ENCODE results near the gene CLDN16.

Gene CLDN16

DNA sequence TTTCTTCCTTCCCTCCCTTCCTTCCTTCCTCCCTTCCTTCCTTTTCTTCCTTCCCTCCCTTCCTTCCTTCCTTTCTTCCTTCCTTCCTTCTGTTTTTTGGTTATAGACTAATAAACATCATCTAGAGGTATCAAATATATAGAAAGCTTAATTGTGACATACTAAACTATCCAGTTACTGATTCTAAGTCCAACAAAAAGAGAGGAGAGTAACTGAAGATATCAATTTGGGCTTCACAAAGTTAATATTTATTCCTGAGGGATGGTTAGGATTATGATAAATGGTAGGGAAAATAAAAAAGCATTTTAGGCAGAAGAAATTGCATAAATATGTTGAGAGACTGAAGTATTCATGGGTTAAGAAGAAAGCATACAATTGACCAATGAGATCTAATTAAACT lies 7.8 kb upstream of the CLDN16 start:
- no peak for DNase-seq (ENCODE audit: low read depth in 2 of 2)

- no peak for DNase-seq (ENCODE audit: low read depth in 2 of 2)
Observed at GRCh38 chr3:190381441-190381840, 6.5 kb upstream of the CLDN16 start.

GRCh38 chr3:190382082-190382481 lies 5.9 kb upstream of the CLDN16 start:
- DNase-seq (ENCODE audit: low read depth in 2 of 2) = no peak

GRCh38 chr3:190384309-190384756 lies 3.6 kb upstream of the CLDN16 start:
- no peak for DNase-seq (ENCODE audit: low read depth in 2 of 2)

DNA sequence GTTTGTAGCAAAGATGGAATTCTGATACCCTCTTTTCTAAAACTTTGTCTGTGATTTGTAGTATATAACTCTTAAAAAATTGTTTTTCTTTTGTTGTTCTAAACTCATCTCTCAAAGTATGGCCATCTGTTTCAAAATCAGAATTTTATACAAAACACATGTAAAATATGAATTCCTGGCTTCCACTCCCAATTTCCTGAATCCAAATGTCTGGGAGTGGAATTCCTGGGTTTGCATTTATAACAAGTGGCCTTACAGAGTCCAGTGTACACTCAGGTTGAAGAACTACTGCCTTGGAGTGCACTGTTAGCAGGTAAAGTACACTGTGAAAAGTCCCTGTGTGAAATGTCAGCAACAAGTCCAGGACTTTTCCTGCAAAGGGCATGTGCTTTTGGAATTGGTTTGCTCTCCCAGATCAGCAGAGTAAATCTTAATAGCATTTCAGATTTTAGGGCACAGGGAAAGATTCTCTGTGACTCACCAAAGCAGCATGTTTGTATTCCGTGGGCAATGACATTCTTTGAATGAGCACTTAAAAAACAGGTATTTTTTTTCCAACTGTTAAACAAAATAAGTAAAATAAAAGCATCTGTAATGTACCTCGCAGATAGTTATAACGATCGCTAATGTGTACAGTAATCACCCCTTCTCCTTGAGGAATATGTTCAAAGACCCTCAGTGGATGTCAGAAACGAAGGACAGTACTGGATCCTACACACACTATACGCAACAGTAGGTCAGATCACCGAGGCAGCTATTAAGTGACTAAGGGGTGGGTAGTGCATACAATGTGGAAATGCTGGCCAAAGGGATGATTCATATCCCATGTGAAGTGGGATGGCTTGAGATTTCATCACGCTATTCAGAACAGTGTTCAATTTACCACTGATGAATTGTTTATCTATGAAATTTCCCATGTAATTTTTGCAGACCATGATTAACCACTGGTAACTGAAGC lies 2.0 kb upstream of the CLDN16 start:
- DNase-seq (ENCODE audit: low read depth in 2 of 2) = no peak

DNA sequence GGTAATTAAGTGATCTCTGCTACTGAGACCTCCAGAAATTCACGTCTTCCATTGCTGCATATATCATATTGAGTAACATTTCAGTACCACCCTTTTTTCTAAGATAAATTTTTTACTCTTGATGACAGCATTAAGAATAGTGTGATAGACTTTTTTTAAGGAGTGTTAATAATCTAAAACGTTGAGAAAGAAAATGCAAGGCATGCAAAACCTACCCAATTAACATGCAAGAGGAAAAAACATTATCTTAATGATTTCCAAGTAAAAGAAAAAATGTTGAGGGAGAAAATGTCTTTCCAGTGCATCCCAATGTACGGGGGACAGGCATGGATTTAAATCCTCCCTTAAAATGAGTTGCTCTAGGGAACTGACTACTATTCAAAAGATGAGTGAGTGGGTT lies 740 bp downstream of the CLDN16 start:
- DNase-seq (ENCODE audit: low read depth in 2 of 2) = no peak

DNA sequence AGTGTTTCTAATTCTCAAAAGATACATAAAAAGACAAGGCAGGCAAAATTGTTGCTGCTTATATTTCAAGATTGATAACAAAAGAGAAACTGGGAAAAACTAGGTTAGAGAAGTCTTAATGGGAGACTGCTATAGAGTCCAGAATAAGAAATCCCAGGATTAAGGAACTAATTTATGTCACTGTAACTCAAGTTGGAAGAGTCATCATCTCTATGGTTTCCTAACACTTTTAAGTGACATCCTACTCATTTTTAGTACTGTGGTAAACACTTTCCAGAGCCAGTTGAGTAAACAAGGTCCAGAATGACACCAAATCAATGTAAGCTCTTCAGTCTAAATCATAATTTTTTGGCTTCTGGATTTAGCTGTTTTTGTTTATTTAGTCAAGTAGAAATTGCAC lies 8.0 kb downstream of the CLDN16 start:
- DNase-seq (ENCODE audit: low read depth in 2 of 2) = no peak

DNA sequence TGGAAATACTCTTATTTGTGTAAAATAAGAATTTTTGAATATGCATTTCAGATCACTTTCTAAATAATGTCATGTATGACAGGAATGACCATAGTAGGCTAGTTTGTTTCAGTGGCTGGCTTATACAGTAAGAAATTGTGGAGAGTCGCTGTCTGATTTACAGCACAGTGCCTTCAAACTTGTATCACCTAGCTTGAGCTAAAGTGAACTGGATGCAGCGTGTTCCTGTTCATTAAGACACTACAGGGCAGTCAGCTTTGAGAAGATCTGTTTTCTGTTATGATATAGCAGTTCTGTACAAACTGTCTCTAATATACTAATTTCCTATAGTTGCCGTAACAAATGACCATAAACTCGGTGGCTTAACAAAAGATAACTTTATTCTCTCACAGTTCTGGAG lies 9.9 kb downstream of the CLDN16 start:
- no peak for DNase-seq (ENCODE audit: low read depth in 2 of 2)

DNA sequence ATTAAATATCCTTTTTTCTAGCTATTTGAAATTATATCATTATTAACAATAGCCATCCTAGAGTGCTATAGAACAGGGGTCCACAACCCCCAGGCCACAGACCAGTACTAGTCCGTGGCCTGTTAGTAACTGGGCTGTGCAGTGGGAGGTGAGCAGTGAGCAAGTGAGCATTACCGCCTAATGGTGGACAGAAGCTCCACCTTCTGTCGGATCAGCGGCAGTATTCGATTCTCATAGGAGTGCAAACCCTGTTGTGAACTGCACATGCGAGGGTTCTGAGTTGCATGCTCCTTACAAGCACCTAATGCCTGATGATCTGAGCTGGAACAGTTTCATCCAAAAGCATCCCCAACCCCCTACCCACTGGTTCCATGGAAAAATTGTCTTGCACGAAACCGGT lies 11.7 kb downstream of the CLDN16 start:
- no peak for DNase-seq (ENCODE audit: low read depth in 2 of 2)

DNA sequence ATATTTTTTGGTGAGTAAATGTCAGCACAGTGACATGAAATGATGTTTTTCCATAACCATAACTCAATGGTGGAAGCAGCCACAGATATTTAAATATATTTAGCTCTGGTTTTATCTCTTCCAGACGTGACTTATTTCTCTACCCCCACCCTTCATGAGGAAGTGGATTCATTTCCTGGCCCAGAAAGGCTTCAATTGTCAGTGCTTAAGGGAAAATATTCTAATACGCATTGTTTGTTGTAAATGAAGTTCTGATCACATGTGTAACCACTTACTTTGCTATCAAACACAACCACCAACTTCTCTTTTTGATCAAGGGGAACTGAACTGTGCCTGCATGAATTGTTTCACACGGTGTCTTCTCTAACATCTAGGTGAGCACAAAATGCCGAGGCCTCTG lies 14.0 kb downstream of the CLDN16 start:
- DNase-seq (ENCODE audit: low read depth in 2 of 2) = no peak

DNA sequence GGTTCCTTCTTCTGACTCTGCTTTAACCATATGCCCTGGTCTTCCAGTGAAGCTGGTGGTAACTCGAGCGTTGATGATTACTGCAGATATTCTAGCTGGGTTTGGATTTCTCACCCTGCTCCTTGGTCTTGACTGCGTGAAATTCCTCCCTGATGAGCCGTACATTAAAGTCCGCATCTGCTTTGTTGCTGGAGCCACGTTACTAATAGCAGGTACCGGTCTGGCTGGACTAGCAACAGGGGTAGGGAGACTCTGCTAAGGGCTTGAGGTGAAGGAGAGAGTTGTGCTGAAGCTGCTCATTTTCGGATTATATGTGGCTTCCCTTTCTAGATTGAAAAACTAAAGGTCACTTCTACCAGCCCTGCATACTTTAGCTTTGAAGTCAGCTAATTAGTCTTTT lies 16.8 kb downstream of the CLDN16 start:
- no peak for DNase-seq (ENCODE audit: low read depth in 2 of 2)

DNA sequence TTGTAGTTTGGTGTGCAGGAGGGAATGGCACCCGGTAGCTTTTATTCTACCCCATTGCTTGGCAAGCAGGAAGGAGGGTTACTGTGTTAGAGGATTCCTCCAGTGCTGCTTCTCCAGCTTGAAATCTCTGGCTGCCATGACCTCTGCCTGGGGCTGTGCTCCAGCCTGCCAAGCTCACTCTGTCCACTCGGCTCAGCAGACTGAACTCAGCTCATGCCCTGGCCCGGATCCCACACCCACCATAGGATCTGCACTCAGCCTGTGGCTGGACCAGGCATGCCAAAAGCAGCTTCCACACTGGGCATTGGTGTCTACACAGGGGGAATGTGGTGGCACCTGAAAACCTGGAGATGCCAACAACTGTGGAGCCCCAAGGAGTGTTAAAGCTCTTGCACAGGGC lies 26.3 kb downstream of the CLDN16 start:
- DNase-seq (ENCODE audit: low read depth in 2 of 2) = no peak

DNA sequence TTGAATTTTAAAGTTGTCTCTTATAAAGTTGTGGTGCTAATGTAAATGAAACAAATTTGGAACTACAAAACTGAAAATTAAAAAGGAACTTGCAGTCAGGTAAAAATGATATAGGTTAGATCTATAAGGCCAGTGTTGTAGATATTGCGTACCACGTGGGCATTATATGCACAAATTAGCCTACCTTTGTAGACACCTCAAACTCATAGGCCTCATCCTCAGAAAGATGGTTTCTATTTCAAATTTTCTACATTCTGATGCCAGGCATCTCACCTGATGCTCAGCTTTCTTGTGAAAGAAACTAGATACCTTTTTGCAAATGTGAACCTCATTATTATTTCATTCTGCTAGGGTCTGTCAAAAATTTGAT lies 36.1 kb downstream of the CLDN16 start:
- no peak for DNase-seq (ENCODE audit: low read depth in 2 of 2)

DNA sequence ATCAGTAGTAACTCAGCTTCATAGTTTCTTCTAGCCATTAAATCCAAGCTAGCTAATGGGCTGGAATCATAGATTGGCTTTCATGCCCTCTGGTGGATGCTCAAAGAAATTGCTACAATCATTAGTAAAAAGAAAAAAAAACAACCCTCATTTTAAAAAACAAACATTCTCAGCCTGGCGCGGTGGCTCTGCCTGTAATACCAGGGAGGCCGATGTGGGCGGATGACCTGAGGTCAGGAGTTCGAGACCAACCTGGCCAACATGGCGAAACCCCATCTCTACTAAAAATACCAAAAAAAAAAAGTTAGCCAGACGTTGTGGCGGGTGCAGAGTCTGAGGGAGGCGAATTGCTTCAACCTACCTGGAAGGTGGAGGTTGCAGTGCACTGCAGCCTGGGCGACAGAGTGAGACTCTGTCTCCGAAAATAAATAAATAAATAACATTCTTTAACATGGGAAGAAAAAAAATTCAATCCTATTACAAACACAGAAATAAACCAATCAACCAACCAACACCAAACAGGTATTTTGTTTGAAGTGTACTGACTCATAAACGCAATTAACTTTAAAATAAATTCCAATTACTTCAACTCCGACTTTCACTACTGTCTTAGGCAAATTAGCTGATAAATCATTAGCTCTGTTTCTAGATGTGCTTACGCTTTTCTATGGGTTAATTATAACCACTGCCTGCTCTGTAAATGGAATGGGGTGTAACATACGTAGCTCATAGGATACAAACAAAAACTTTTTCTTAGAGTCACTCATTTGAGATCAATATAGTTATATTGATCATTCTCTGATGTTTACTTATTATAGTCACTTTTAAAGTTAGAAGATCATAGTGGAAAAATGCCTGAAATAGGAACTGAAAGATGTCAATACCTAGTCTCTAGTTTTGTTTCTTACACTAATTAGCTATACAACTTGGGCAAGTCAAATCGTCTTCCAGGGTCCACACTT lies 36.8 kb downstream of the CLDN16 start:
- peak; percentile 12 to 18 for DNase-seq (ENCODE audit: low read depth in 2 of 2)

- no peak for DNase-seq (ENCODE audit: low read depth in 2 of 2)
Observed at GRCh38 chr3:190425833-190426232, 37.9 kb downstream of the CLDN16 start.

GRCh38 chr3:190426806-190427507 lies 39.0 kb downstream of the CLDN16 start:
- no peak for DNase-seq (ENCODE audit: low read depth in 2 of 2)

- no peak for DNase-seq (ENCODE audit: low read depth in 2 of 2)
Observed at GRCh38 chr3:190429681-190430080, 41.7 kb downstream of the CLDN16 start.

DNA sequence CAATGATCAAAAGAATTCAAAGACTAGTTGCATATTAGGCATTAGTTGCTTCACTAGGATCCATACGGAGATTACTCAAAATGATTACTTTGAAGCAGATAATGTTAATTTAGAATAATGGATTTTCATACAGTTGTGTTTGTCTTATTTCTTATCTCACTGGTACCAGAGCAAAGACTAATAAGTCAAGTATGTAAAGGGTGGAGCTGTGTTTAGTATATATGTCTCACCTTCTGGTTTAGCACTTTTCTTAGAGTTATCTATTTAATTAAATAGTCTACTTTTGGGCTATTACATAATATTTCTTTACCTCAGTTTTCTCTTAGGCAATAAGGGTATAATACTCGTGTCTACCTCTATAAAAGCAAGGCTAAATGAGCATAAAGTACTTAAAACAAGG lies 42.9 kb downstream of the CLDN16 start:
- no peak for DNase-seq (ENCODE audit: low read depth in 2 of 2)

GRCh38 chr3:190432216-190432615 lies 44.3 kb downstream of the CLDN16 start:
- DNase-seq (ENCODE audit: low read depth in 2 of 2) = no peak

GRCh38 chr3:190433626-190434025 lies 45.7 kb downstream of the CLDN16 start:
- no peak for DNase-seq (ENCODE audit: low read depth in 2 of 2)

- no peak for DNase-seq (ENCODE audit: low read depth in 2 of 2)
Observed at GRCh38 chr3:190435618-190436017, 47.7 kb downstream of the CLDN16 start.

GRCh38 chr3:190436331-190436730 lies 48.4 kb downstream of the CLDN16 start:
- no peak for DNase-seq (ENCODE audit: low read depth in 2 of 2)
